OCI-LY3 (cell line): Measurements from ENCODE around the gene SDK2.

ENCODE experiments used
- EZH2phosphoT487 ChIP-seq: fragments of 200-600 bp; shearing (Covaris generic); IDR thresholded peaks from 2 replicates; pipeline ENCODE4 v1.6.1; 2018; ENCODE audit warnings: antibody characterized with exemption, mixed run types, low read depth
- TF ChIP-seq, protein P1 (sequence below): fragments of 200-600, 300-600 bp; sonication (generic); IDR thresholded peaks from 2 replicates; pipeline ENCODE4 v1.5.1; 2014; ENCODE audit warnings: antibody characterized with exemption, low read length, low read depth

DNA sequence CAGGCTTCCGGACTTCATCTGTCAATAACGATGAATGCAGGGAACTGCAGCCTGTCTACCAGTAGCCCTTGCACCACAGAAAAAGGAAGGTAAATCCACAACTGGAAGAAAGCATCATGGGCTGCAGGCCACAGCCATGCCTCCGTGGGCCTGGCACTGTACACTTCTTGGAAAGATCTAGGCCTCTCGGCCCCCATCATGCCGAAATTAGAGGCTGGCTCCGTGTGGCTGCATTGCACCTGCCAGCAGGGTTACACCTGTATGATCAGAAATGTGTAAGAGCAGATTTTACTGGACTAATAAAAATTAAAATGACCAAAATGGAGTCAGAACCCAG lies 52.2 kb downstream of the SDK2 start:
- TF ChIP-seq, protein P1, sequence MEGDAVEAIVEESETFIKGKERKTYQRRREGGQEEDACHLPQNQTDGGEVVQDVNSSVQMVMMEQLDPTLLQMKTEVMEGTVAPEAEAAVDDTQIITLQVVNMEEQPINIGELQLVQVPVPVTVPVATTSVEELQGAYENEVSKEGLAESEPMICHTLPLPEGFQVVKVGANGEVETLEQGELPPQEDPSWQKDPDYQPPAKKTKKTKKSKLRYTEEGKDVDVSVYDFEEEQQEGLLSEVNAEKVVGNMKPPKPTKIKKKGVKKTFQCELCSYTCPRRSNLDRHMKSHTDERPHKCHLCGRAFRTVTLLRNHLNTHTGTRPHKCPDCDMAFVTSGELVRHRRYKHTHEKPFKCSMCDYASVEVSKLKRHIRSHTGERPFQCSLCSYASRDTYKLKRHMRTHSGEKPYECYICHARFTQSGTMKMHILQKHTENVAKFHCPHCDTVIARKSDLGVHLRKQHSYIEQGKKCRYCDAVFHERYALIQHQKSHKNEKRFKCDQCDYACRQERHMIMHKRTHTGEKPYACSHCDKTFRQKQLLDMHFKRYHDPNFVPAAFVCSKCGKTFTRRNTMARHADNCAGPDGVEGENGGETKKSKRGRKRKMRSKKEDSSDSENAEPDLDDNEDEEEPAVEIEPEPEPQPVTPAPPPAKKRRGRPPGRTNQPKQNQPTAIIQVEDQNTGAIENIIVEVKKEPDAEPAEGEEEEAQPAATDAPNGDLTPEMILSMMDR = no peak
- TF ChIP-seq EZH2phosphoT487 = no peak
